Measurements from ENCODE around the gene CTNNA3.

DNA sequence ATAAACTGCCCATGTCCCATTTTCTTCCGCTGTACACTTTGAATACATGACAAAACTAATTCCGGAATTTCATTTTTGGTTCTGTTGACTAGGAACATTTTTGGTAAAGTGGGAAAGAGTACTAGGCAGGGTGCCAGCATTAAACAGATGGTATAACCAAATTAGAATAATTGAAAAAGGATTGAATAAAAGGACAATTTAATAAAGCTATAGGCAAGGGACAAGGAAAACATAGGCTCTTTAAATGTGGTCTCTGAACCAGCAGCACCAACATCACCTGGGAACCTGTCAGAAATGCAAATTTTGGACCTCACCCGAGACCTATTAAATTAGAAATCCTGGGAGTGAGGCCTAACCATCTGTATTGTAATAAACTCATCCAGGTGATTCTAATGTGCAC lies 393.3 kb downstream of the CTNNA3 start:
- TF ChIP-seq CTCF (conservative IDR thresholded peaks at IDR 0.05; ENCODE audit: low read length) (no peak), EZH2phosphoT487 (IDR thresholded peaks at IDR 0.05; ENCODE audit: borderline replicate concordance) (no peak)
